Gastroesophageal sphincter (tissue), 3 donors: Measurements from ENCODE around the gene SMARCA1.

Source experiments
- CTCF ChIP-seq, 4 experiments: fragments of 200-600 bp in 2 of 4; fragments of 450-650 bp in 2 of 4; sonication (generic) in 1 of 4; IDR thresholded peaks; one replicate each; pipeline ENCODE4 v1.5.1; 2017 to 2019; ENCODE audit warnings: antibody characterized with exemption in 4 of 4, mild to moderate bottlenecking in 2 of 4, moderate library complexity in 2 of 4
- POLR2AphosphoS5 ChIP-seq: sonication (generic); formaldehyde crosslinking; IDR thresholded peaks from one replicate; pipeline ENCODE4 v1.6.1; 2017; ENCODE audit warnings: antibody characterized with exemption

DNA sequence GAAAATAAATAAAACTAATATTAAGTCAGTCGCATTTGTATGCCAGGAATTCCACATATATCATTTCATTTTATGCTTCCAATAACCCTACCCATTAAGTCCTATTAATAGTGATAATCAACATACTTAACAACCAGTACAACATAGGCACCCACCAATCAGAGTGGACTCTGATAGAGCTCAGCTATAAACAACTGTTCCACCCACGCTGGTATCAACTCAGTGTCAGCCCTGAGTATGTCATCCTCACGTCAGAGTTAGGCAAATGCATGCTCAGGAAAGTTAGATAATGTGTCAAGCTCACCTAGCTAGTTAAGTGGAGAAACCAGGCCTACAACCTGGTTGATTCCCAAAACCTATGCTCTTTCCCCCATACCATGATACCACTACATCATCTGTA lies 89.3 kb downstream of the SMARCA1 start:
- no peak for TF ChIP-seq CTCF (IDR thresholded peaks at IDR 0.05)
- no peak for TF ChIP-seq POLR2AphosphoS5
